Measurements from ENCODE around the gene MAST4.

The MAST4 gene

DNA sequence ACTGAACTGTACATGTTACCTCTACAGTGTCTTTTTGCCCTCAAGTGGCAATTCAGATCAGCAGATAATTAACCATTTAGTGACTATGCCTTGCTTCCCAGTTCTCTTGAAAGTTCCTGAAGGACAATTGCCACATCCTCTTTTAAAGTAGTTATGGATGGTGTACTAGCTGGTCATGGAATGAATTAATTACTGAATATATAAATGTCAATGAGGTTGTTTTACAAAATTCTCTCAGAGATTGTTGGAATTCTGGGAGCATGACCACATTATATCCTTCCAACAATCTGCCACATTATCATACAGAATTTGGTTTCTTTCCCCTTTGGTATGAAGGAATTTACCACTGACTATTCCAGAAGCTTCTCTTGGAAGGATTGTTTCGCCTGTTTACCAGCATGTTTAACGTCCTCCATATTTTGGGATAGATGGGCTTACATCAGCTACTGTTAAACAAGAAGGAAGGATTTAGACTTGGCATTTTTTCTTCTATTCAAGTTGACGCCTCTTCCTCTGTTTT lies 424.0 kb downstream of the MAST4 start:
- DNase-seq (ENCODE audit: low read depth), result no peak

DNA sequence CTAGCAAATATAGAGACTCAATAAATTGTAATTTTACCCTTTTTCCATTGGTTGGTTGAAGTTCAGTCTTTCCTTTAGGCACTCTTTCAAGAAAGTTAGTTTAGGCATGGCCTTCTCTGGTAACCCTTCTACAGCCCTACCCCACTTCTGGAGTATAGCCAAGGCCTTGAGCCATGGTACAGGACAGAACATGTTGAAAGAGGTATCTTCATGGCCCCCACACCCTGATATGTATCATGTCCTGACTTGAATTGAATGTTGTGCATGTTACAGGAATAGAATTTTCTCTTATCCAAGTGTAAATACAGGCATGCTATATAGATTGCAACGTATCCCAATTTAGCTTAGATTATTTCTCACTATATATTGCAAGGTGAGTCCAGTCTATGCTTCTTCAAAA lies 424.8 kb downstream of the MAST4 start:
- no peak for DNase-seq (ENCODE audit: low read depth)

DNA sequence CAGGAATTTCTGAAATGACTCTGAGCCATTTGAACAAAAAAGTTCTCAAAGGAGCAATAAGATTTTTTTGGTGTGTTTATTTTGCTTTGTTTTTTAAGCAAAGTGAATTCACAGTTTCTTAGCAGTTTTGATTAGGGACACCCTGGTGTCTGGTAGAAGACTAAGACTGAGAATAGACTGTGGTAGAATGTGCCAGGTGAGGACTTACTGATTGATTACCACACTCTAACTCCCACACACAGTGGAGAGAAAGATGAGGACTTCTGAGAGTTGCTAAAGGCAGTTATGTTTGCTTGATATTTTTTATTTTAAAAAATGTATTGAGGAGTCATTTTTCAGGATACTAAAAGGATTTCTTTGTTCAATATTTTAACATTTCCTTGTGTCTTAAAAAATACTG lies 425.3 kb downstream of the MAST4 start:
- no peak for DNase-seq (ENCODE audit: low read depth)

DNA sequence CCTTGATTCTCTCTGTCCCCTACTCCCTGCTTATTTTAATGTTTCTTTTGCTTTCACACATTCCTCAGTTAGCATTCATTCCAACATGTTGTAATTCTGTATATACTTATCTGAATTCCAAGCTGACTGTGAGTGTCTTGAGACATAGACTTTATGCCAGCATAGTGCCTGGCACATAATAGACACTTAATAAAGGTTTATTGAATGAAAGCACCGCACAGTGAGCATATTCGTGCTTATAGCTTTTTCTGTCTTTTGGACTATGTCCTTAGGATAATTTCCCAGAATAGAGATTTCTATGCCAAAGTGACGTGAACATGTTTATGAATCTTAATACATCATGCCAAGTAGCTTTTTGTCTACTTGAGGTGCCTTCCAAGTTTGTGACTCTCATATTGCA lies 425.8 kb downstream of the MAST4 start:
- no peak for DNase-seq (ENCODE audit: low read depth)

DNA sequence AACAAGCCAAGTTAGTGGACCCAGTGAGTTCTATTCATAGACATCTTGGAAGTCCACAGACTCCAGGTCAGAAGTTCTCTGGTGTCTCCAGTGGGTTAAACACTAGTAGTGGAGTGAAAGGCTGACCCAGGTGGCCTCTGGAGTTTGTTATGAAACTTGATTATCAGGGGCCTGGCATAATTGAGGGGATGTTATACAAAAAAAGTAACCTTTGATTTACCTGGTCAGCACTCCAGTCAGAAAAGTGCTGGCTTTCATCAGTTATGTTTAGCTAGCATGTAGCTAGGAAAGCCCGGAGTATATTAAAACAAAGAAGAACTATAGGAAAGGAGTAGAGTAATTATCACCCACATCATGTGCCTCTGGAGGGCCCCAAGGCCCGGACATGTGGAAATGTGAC lies 429.3 kb downstream of the MAST4 start:
- DNase-seq (ENCODE audit: low read depth), result no peak

DNA sequence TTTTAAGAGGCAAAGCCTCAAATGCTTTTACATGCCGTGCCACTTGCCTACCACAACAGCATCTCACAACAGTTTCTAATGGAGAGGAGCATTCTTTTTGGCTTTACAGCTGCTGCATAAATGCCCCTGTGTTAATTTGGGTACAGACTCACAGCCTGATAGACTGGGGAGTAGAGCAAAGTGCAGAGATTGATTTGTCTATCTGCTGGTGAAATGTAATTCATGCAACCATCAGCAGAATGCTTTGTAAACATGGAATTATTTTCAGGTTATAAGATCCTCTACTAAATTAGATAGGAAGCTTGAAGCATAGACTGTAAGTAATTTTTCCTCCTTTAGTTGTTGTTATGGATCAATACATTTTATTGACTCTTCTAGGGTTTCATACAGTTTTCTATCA lies 430.1 kb downstream of the MAST4 start:
- DNase-seq (ENCODE audit: low read depth), result no peak

DNA sequence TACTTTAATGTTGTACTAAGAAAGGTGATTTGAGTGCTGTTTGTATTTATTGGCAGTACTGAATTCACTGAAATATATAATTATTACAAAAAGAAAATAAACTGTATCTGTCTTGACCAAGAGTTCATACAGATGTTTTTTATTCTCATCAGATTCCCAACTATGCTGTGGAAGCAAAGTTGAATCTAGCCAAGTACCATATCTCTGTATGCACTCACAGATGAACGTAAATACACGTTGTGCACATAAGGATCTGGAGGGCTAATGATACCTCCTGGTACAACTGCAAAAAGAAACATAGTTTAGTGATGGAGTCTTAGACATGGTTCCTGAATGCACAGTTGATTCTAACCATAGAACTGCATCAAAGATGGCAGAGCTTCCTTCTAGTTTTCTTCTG lies 431.0 kb downstream of the MAST4 start:
- DNase-seq (ENCODE audit: low read depth), result no peak

DNA sequence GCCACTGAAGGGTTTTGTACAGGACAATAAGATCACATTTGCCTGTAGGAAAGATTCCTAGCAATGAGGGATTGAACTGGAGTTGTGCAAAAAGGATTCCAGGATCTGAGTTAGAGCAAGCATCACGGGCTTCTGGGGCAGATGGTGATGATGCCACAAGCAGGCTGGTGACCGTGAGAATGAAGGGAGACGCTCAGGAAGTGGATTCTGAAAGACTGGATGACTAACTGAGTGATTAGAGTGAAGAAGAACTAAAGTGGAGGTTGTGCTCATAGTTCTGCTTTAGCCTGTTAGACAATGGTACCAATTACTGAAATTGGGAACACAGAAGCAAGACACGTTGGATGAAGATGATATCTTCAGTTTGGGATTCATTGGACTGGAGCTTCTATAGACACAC lies 432.2 kb downstream of the MAST4 start:
- no peak for DNase-seq (ENCODE audit: low read depth)

DNA sequence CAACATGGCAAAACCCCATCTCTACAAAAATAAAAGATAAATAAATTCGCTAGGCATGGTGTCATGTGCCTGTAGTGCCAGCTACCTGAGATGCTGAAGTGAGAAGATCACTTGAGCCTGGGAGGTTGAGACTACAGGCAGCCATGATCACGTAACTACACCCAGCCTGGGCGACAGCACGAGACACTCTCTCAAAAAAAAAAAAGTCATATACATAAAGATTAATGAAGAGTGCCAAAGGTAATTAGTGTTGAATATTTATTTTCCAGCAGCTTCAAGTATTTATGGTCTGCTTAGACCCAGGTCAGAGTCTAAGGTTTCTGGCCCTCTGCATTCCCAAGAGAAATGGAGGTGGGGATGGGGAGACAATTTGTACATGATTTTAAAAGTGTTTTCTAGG lies 432.7 kb downstream of the MAST4 start:
- DNase-seq (ENCODE audit: low read depth), result no peak

DNA sequence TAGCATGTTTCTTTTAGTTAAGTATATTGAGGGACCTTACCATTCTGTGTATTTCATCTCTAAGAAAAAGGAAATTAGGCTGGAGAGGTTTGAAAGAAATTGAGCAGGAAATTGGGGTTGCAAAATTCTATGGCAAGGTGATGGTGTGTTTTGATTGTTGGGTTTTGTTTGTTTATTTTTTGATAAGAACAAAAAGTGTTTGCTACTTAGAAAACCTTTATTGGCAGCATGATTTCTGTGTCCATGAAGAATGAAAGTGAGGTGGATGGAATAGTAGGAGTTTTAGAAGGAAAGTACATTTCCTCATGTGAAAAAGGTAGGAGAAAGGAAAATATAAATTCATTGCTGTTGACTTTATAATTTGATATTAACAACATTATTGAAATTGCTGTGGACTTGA lies 433.3 kb downstream of the MAST4 start:
- DNase-seq (ENCODE audit: low read depth), result no peak

DNA sequence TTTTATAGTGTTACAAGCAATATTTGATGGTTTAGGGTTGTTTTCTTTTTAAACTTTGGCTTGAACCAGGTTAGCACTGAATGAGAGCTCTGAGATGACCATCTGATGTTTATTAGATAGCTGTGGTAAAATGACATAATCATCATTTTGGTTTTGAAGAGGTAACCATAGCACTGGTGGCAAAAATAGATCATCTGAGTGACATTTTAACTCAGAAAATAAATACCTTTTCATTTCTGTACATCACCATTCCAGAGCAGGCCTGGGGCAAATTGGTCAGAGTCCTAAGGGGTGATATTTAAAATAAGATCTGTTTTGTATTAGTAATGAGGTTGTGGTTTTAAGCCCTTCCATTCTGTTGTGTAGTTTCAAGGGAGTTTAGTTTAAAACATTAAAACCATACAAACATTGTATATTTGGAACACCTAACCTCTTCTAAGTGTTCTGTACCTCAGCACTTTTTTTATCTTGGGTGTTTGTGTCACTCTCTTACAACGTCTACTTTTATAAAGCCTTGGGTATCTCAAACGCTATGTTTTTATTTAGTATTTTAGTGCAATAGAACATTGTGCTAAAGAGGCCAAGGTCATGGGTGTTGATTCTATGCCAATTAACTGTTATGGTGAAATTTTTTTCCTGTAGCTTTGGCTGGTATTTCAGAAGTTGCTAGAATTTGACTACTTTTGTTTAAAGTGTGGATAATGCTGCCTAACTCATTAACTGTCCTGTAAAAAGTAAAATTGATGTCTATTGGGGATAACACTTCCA lies 434.3 kb downstream of the MAST4 start:
- no peak for DNase-seq (ENCODE audit: low read depth)

DNA sequence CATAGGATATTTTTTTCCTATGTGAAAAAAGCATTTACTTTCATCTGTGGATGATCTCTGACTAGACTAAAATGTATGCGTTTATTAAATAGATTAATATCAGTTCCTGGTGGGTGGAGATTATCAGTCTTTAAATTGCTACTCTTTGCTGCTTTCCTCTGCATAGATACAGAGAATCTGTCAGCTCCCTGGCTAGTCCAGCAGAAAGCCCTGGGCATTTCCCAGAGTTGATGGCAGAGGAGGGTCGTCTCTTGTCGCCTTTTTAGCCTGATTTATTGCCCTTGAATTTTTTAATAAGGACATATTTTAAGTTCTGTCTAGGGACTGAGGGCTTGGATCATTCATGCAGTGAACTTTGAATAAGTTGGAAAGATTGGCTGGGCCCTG lies 434.9 kb downstream of the MAST4 start:
- DNase-seq (ENCODE audit: low read depth), result no peak

DNA sequence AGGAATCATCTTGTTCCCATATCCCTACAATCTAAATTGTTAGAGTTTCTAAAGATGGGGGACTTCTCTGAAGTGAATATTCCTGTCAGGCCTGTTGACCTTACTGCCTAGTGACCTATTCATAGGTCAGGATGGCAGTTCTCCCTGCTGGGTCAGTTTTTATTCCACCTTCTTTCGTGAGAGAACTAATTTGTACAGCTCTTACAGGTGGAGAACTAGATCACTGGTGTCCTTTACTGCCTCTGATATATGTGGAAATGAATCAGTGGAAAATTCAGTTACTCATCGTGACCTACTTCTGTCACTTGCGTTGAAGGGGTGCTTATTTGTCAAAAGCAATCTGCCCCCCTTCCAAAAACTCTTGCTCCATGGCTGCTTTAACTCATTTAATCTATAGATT lies 435.5 kb downstream of the MAST4 start:
- no peak for DNase-seq (ENCODE audit: low read depth)

DNA sequence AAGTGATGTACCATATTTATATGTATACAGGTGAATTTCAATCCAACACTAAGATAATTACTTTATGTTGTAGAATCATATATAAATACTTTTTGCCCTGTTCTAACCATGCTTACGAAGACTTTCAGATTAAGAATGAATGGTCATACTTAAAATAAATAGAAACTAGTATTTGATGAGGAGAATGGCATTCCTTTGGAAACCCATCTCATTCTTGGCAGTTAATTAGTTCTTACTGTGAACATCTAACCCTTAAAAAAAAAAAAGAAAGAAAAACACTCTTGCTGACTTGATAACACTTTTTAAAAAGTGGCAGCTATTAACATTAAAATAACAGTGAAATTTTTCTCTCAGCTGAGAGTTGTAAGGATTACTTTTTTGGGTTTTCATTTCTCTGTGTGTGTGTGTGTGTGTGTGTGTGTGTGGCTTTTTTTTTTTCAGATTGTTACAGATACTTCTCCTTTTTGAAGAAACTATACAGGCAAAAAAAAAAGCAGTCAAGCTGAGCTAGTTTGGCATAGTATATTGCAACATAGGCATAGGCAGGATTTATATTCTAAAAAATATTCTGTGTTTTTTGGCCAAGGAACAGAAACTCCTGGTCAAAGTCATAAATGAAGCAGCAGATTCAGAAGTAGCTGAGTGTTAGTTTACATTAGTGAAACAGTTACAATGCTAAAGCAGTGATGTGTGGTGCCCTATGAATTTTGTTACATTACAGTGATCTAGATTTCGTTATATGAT lies 436.9 kb downstream of the MAST4 start:
- DNase-seq (ENCODE audit: low read depth), result no peak

DNA sequence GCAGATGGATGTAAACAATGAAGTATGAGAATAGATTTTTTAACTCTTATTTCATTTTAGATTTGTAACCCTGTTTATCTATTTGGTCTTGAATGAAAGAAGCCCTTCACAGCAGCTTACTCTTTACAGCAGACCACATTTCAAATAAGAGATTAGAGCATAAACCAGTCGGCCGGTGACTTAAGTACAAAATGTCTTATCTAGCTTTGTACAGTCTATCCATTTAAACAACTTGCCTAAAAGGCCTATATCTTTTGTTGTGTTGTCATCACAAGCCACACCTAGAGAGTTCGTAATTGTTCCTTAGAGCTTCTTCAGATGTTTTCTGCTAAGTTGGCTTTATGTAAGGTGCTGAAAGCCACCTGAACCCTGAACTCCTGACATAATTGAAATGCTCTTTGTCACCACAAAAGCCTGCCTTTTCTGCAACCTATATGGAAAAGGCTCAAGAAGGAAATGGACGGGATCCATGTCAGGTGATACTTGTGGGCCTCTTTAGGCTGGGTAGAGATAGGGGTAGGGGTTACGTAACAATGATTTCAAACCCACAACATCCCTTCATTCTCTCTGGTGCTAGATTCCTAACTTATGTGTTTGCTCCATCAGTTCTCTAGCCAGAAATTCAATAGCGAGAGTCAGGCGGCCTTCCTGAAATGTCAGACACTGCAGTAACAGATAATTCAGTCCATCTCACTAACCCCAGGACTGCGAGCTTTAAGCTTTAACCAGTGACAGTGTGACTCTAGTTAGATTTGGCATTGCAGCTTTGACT lies 437.9 kb downstream of the MAST4 start:
- no peak for DNase-seq (ENCODE audit: low read depth)

DNA sequence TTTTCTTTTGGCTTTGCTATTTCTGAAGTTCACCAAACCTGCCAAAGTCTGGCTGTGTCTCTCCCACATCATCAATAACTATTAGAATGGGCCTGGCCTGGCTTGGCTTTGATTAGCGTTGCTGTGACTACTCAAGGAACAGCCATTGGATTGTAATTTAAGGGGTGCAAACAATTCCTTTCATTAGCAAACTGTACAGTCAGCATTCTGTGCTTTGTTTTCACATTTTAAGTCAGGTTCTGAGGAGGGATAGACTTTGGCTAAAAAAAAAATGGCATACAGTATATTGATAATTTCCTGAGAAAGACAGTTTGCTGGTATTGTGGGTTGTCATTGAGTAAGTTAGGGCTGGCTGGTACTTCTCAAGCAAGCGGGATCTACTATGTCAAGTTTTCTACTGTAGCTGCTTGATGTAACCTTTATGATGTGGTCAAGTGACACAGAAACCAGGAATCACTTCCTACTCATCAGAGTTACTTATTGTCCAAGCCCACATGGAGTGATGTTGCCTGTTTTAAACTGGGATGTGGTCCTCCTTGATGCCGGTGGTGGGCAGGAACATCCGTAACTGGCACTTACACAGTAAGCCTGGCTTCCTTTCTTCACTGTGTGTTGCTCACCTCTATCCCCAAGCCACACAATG lies 439.0 kb downstream of the MAST4 start:
- no peak for DNase-seq (ENCODE audit: low read depth)

DNA sequence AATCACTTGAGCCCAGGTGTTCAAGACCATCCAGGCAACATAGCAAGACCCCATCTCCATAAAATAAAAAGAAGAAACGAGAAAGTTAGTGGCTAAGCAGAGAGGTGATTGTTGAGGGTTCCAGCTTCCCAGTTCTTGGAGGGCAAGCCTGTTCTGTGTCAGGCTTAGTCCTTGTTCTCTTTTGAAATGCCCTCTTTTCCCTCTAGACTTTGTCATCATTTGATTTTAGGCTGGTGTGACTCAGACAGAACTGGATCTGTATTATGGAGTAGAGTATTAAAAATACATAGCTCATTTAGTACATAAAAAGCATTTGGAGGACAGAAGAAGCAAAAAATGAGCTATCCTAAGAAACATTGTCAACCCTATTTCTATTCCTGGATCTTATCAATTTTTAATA lies 441.0 kb downstream of the MAST4 start:
- no peak for DNase-seq (ENCODE audit: low read depth)

DNA sequence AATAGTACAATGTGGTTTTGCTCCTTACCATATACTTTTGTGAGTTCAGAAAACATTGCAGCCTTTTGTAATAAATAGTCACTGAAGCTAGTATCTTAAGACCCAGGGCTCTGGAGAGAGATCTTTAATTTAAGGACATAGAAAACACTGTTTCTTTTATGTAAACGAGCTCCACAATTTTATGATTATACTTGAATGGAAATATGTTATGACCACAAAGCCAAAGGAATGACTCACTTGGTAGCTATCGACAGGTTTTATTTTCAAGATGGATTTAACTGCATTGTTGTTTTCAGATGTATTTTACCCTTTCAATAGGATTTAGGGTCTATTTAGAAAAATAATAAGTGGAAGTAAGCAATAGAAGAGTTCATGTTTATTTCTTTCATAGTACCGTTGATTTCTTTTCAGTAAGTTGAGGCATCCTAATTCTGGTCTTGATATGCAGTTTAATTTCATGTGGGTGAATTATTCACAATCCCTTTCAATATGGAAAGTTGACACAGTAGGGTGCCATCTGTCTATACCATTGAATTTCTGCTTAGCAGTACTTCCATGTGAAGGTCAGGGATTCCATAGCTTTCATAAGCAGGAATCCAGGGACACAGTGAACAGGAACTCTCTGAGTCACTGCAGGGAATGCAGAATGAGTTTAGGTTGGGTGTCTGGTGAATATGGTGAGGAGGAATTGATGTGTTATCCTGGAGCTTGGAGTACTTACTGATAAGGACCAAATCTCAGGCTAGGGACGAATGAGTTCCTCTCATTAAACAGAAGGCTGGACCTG lies 442.8 kb downstream of the MAST4 start:
- no peak for DNase-seq (ENCODE audit: low read depth)

DNA sequence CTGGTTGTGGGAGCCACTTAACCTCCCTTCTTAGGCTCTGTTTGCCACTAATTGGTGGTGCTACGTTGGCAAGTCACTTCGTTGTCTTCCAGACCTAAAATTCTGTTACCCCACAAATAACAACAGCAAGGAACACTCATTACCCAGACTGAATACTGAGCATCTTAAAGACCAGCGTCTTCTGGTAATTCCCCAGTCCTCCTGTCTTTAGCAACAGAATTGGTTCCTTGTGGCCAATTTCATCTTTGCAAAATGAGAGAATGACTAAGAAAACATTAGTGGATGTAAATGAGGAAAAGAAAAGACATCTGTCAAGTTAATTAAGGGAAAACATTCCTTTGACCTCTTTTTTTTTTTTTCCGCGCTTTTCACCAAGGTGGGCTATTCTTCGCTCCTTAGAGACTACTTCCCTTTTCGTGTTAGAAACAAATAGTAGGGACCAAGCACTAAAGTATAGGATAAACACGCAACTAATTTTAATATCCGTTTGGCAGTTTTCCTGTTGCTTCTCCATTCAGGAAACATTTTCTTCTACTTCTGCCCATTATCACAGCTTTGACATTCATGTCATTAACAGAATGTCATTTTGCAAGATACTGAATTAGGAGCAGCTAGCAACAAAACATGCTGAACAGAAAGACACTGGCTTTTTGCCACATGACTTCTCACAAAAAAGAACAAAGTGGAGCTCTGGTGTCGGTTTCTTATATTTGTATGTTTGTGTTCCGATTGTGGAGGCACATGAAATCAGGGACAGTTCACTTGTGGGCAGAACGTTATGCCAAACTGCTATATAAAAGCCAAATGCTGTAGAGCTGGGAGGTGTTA lies 446.2 kb downstream of the MAST4 start:
- no peak for DNase-seq (ENCODE audit: low read depth)

DNA sequence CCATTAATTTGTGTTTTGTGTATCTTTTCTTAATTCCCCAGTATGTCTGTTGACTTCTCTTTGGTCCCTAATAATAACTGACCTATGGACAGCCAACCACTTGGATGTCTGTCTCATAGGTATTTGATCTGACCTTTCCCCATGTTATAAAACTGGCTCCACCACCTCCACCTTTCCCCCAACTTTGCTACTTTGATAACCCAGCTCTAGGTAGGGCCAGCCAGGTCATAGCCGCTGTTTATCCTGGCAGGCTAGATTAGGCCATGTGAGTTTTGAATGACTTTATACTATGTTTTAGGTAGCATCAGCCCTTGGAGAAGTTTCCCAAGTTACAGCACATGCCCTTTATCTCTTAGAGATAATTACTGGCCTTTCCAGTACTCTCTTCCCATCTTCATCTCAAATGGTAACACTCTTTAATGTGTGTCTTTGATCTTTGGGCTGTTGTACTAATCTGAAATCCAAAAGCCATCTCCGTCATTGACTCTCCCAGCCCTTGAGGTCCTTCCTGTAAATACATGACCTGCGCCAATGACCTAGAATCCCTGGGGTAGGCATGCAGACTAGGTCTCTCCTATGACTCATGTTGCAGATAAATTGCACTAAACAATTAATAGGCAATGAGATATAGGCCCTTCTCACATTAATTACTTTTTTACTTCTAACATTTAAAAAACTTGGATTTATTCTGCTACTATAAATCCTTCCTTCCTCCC lies 447.8 kb downstream of the MAST4 start:
- no peak for DNase-seq (ENCODE audit: low read depth)

Data from CMK (cell line).